CD8-positive, alpha-beta memory T cell (primary cell): ENCODE measurements around the gene ECD. TPM values are rescaled to one million over a fixed set of nuclear protein-coding genes. Genes with fewer than 3 reads are reported as not detected.

Experiments
- CTCF ChIA-PET: fragments of 350-600 bp; sonication (Branson Sonifier 250); formaldehyde crosslinking; loops from one replicate; lab custom pipeline; 2021; ENCODE audit warnings: antibody characterized with exemption; lab: Charles Lee
- POLR2A ChIA-PET: fragments of 350-600 bp; sonication (Branson Sonifier 250); formaldehyde crosslinking; loops from one replicate; lab custom pipeline; 2021; ENCODE audit warnings: antibody characterized with exemption; lab: Charles Lee
- DNase-seq, 5 donors: peaks; one replicate each; pipeline versions ENCODE4 v3.0.0 to v3.0.0-alpha.2; 2020 to 2022; ENCODE audit warnings: mixed read lengths in 1 of 5
- H3K27ac ChIP-seq: one replicate; pipeline ENCODE4 v1.7.0; 2013; ENCODE audit warnings: low read depth, mild to moderate bottlenecking, low read length, moderate library complexity
- H3K27me3 ChIP-seq: 2 replicates; pipeline ENCODE4 v1.7.0; 2013; ENCODE audit warnings: low read length, mild to moderate bottlenecking; ENCODE audit not compliant: insufficient read depth, poor library complexity, severe bottlenecking
- H3K36me3 ChIP-seq: 2 replicates; pipeline ENCODE4 v1.7.0; 2013; ENCODE audit warnings: mild to moderate bottlenecking, low read length, moderate library complexity; ENCODE audit not compliant: insufficient read depth
- H3K4me1 ChIP-seq: 2 replicates; pipeline ENCODE4 v1.7.0; 2013; ENCODE audit warnings: mild to moderate bottlenecking, low read length, moderate library complexity; ENCODE audit not compliant: insufficient read depth
- H3K4me3 ChIP-seq: 2 replicates; pipeline ENCODE4 v1.7.0; 2013; ENCODE audit warnings: mild to moderate bottlenecking, low read length
- H3K9me3 ChIP-seq: 2 replicates; pipeline ENCODE4 v1.7.0; 2013; ENCODE audit warnings: mild to moderate bottlenecking, low read length
- H3K27ac Mint-ChIP-seq, 8 donors: one replicate each; pipeline ENCODE4 v1.8.0; 2020 to 2021; ENCODE audit warnings: mixed read lengths in 8 of 8, mild to moderate bottlenecking in 6 of 8, inconsistent platforms in 3 of 8, moderate library complexity in 3 of 8
- H3K27me3 Mint-ChIP-seq, 2 donors: one replicate each; pipeline ENCODE4 v1.8.0; 2020 to 2021; ENCODE audit warnings: mixed read lengths in 2 of 2, mild to moderate bottlenecking in 1 of 2, moderate library complexity in 1 of 2
- H3K36me3 Mint-ChIP-seq, 3 donors: one replicate each; pipeline ENCODE4 v1.8.0; 2020 to 2021; ENCODE audit warnings: mixed read lengths in 3 of 3, inconsistent platforms in 1 of 3, mild to moderate bottlenecking in 1 of 3
- H3K4me1 Mint-ChIP-seq, 3 donors: one replicate each; pipeline ENCODE4 v1.8.0; 2020 to 2021; ENCODE audit warnings: mixed read lengths in 3 of 3, inconsistent platforms in 1 of 3, mild to moderate bottlenecking in 1 of 3
- H3K4me3 Mint-ChIP-seq, 7 donors: one replicate each; pipeline ENCODE4 v1.8.0; 2020 to 2021; ENCODE audit warnings: mixed read lengths in 7 of 7, mild to moderate bottlenecking in 6 of 7, moderate library complexity in 4 of 7, inconsistent platforms in 2 of 7
- H3K9me3 Mint-ChIP-seq, 5 donors: one replicate each; pipeline ENCODE4 v1.8.0; 2020 to 2022; ENCODE audit warnings: mixed read lengths in 5 of 5, mild to moderate bottlenecking in 3 of 5, moderate library complexity in 2 of 5, inconsistent platforms in 1 of 5
- polyA plus RNA-seq: library from polyadenylated mRNA; unstranded; fragments of 300-500 nt; fragmentation: Illumina TruSeq; gene quantifications from one replicate; pipeline ENCODE4 v1.2.3, GENCODE V29; 2021
- total RNA-seq, 2 experiments: library from RNA; stranded (reverse); gene quantifications; one replicate each; pipeline ENCODE4 v1.2.3, GENCODE V29; 2021

Gene ECD
- total and polyA plus RNA-seq, 3 experiments from 2014 or later: 24.9 to 35.8 (median 33.2) TPM

- ChIA-PET POLR2A (no interaction called here), CTCF (interaction anchor here (1.0 kb wide), 1 partner anchor 12 kb away, joined by 3 read pairs; no protein-coding TSS in a partner anchor)
Measured at GRCh38 chr10:73134727-73135126, 33.1 kb downstream of the ECD start.

GRCh38 chr10:73131913-73132686, 35.7 kb downstream of the ECD start:
- POLR2A ChIA-PET: no interaction called here
- peaks cover 16 to 75% (median 32%) of the 10 kb centered on the region in 3 donors for H3K36me3 Mint-ChIP-seq

More at GRCh38 chr10:73134727-73135126, 33.1 kb downstream of the ECD start:
- no peaks in the 10 kb centered on the region for H3K27me3 ChIP-seq
- H3K4me1 ChIP-seq: no peaks in the 10 kb centered on the region
- Mint-ChIP-seq H3K27ac (no peak overlapping the region), H3K27me3 (no peaks in the 10 kb centered on the region), H3K9me3 (no peaks in the 10 kb centered on the region), H3K4me1 (no peaks in the 10 kb centered on the region), H3K36me3 (peaks cover 25 to 83% (median 35%) of the 10 kb centered on the region in 3 donors), H3K4me3 (no peak overlapping the region)
- no peak overlapping the region for H3K4me3 ChIP-seq
- no peak overlapping the region for H3K27ac ChIP-seq
- DNase-seq: no peak
- no peaks in the 10 kb centered on the region for H3K9me3 ChIP-seq
- H3K36me3 ChIP-seq: peaks cover 50% of the 10 kb centered on the region

GRCh38 chr10:73131301-73131700, 36.5 kb downstream of the ECD start:
- H3K9me3 ChIP-seq: no peaks in the 10 kb centered on the region
- H3K36me3 Mint-ChIP-seq: peaks cover 16 to 75% (median 32%) of the 10 kb centered on the region in 3 donors
- H3K4me3 Mint-ChIP-seq: no peak overlapping the region
- CTCF ChIA-PET: interaction anchor here (1.0 kb wide), 1 partner anchor 35 kb away, joined by 3 read pairs; the partner anchor contains the start of gene P4HA1
- H3K27ac Mint-ChIP-seq: no peak overlapping the region
- no peak for DNase-seq
- POLR2A ChIA-PET: no interaction called here
- no peaks in the 10 kb centered on the region for H3K27me3 Mint-ChIP-seq
- no peaks in the 10 kb centered on the region for H3K27me3 ChIP-seq
- peaks cover 32% of the 10 kb centered on the region for H3K36me3 ChIP-seq
- H3K4me1 ChIP-seq: no peaks in the 10 kb centered on the region
- no peak overlapping the region for H3K4me3 ChIP-seq
- H3K27ac ChIP-seq: no peak overlapping the region
- H3K4me1 Mint-ChIP-seq: no peaks in the 10 kb centered on the region
- H3K9me3 Mint-ChIP-seq: no peaks in the 10 kb centered on the region

More at GRCh38 chr10:73131913-73132686, 35.7 kb downstream of the ECD start:
- DNase-seq: no peak
- Histone ChIP-seq H3K27me3 (no peaks in the 10 kb centered on the region), H3K36me3 (peaks cover 32% of the 10 kb centered on the region), H3K9me3 (no peaks in the 10 kb centered on the region), H3K27ac (no peak overlapping the region), H3K4me1 (no peaks in the 10 kb centered on the region), H3K4me3 (no peak overlapping the region)
- no peaks in the 10 kb centered on the region for H3K9me3 Mint-ChIP-seq
- no peaks in the 10 kb centered on the region for H3K27me3 Mint-ChIP-seq
- no peaks in the 10 kb centered on the region for H3K4me1 Mint-ChIP-seq
- peak overlapping the region in 1 of 8 donors; percentile 1 for H3K27ac Mint-ChIP-seq
- H3K4me3 Mint-ChIP-seq: no peak overlapping the region
- CTCF ChIA-PET: no interaction called here

GRCh38 chr10:73126343-73126742, 41.5 kb downstream of the ECD start:
- Mint-ChIP-seq H3K9me3 (no peaks in the 10 kb centered on the region), H3K27me3 (no peaks in the 10 kb centered on the region), H3K27ac (no peak overlapping the region), H3K4me3 (no peak overlapping the region), H3K4me1 (no peaks in the 10 kb centered on the region), H3K36me3 (peaks cover 7 to 53% (median 14%) of the 10 kb centered on the region in 3 donors)
- Histone ChIP-seq H3K4me1 (no peaks in the 10 kb centered on the region), H3K27me3 (no peaks in the 10 kb centered on the region), H3K4me3 (no peak overlapping the region), H3K36me3 (peaks cover 6% of the 10 kb centered on the region), H3K27ac (no peak overlapping the region), H3K9me3 (no peaks in the 10 kb centered on the region)
- no peak for DNase-seq
- POLR2A ChIA-PET: interaction anchor here (0.6 kb wide), 1 partner anchor 30 kb away, joined by 3 read pairs; no protein-coding TSS in a partner anchor
- CTCF ChIA-PET: no interaction called here

- no peak for DNase-seq
- CTCF ChIA-PET: no interaction called here
- no peaks in the 10 kb centered on the region for H3K27me3 ChIP-seq
- Mint-ChIP-seq H3K4me1 (no peaks in the 10 kb centered on the region), H3K27ac (no peak overlapping the region), H3K36me3 (peaks cover 0 to 31% (median 6%) of the 10 kb centered on the region in 3 donors), H3K4me3 (no peak overlapping the region), H3K27me3 (no peaks in the 10 kb centered on the region), H3K9me3 (no peaks in the 10 kb centered on the region)
- no peaks in the 10 kb centered on the region for H3K4me1 ChIP-seq
- H3K9me3 ChIP-seq: no peaks in the 10 kb centered on the region
- no peak overlapping the region for H3K4me3 ChIP-seq
- no peak overlapping the region for H3K27ac ChIP-seq
- H3K36me3 ChIP-seq: no peaks in the 10 kb centered on the region
- POLR2A ChIA-PET: no interaction called here
Measured at GRCh38 chr10:73119952-73120351, 47.9 kb downstream of the ECD start.

- CTCF ChIA-PET: no interaction called here
- Mint-ChIP-seq H3K36me3 (peaks cover 0 to 28% (median 6%) of the 10 kb centered on the region in 3 donors), H3K9me3 (no peaks in the 10 kb centered on the region), H3K4me3 (no peak overlapping the region), H3K4me1 (no peaks in the 10 kb centered on the region), H3K27me3 (no peaks in the 10 kb centered on the region), H3K27ac (peak overlapping the region in 1 of 8 donors; percentile 2)
- H3K36me3 ChIP-seq: no peaks in the 10 kb centered on the region
- no peaks in the 10 kb centered on the region for H3K27me3 ChIP-seq
- H3K4me3 ChIP-seq: no peak overlapping the region
- no peaks in the 10 kb centered on the region for H3K4me1 ChIP-seq
- H3K9me3 ChIP-seq: no peaks in the 10 kb centered on the region
- DNase-seq: no peak
- H3K27ac ChIP-seq: no peak overlapping the region
- POLR2A ChIA-PET: no interaction called here
Measured at GRCh38 chr10:73119457-73119856, 48.4 kb downstream of the ECD start.

- Histone ChIP-seq H3K36me3 (no peaks in the 10 kb centered on the region), H3K27me3 (no peaks in the 10 kb centered on the region), H3K4me1 (no peaks in the 10 kb centered on the region), H3K9me3 (no peaks in the 10 kb centered on the region), H3K27ac (peak overlapping the region; percentile 57), H3K4me3 (no peak overlapping the region)
- ChIA-PET POLR2A (no interaction called here), CTCF (no interaction called here)
- peaks cover 0 to 22% (median 4%) of the 10 kb centered on the region in 3 donors for H3K36me3 Mint-ChIP-seq
- no peak overlapping the region for H3K4me3 Mint-ChIP-seq
- H3K27ac Mint-ChIP-seq: peak overlapping the region in 3 of 8 donors; percentile 17 to 46 (median 19)
- no peak for DNase-seq
- no peaks in the 10 kb centered on the region for H3K27me3 Mint-ChIP-seq
- H3K4me1 Mint-ChIP-seq: no peaks in the 10 kb centered on the region
- H3K9me3 Mint-ChIP-seq: no peaks in the 10 kb centered on the region
Measured at GRCh38 chr10:73117976-73118743, 49.6 kb downstream of the ECD start.

- Histone ChIP-seq H3K27me3 (no peaks in the 10 kb centered on the region), H3K9me3 (no peaks in the 10 kb centered on the region), H3K4me3 (no peak overlapping the region), H3K36me3 (no peaks in the 10 kb centered on the region), H3K27ac (no peak overlapping the region), H3K4me1 (no peaks in the 10 kb centered on the region)
- Mint-ChIP-seq H3K4me1 (peaks cover 3 to 6% (median 5%) of the 10 kb centered on the region in 3 donors), H3K9me3 (no peaks in the 10 kb centered on the region), H3K27ac (no peak overlapping the region), H3K36me3 (peaks cover 0 to 19% (median 4%) of the 10 kb centered on the region in 3 donors), H3K27me3 (no peaks in the 10 kb centered on the region), H3K4me3 (no peak overlapping the region)
- DNase-seq: no peak
- ChIA-PET CTCF (interaction anchor here (0.8 kb wide), 1 partner anchor 19 kb away, joined by 3 read pairs; the partner anchor contains the start of gene P4HA1), POLR2A (no interaction called here)
Measured at GRCh38 chr10:73116017-73116416, 51.8 kb downstream of the ECD start.
